ENCODE data around the gene NPTN.
"Not testable (repeated sequence)": the region's sequence is repeated elsewhere in the genome, so short reads cannot be mapped to it uniquely, and the experiment has no call there.

The NPTN gene

GRCh38 chr15:73633111-73633990 is at the start of gene NPTN:
Gene NPTN (minus strand): TSS chr15:73633389. CDS start chr15:73633215, 174 bp downstream.
- peak; percentile 65 to 99 (median 97) for DNase-seq

- DNase-seq: no peak
Observed at GRCh38 chr15:73682600-73683090, 49.5 kb upstream of the NPTN start.

- no peak for DNase-seq
Observed at GRCh38 chr15:73681856-73682599, 48.8 kb upstream of the NPTN start.

- DNase-seq: no peak
Observed at GRCh38 chr15:73681063-73681462, 47.9 kb upstream of the NPTN start.

- no peak for DNase-seq
Observed at GRCh38 chr15:73680549-73680948, 47.4 kb upstream of the NPTN start.

GRCh38 chr15:73679964-73680363 is 46.8 kb upstream of the NPTN start:
- no peak for DNase-seq

GRCh38 chr15:73679180-73679579 is 46.0 kb upstream of the NPTN start:
- no peak for DNase-seq

- no peak for DNase-seq
Observed at GRCh38 chr15:73678498-73678897, 45.3 kb upstream of the NPTN start.

GRCh38 chr15:73677733-73678132 is 44.5 kb upstream of the NPTN start:
- DNase-seq: no peak

GRCh38 chr15:73677146-73677607 is 44.0 kb upstream of the NPTN start:
- peak in 4 of 56 donors; percentile 11 to 58 (median 26) for DNase-seq

- no peak for DNase-seq
Observed at GRCh38 chr15:73674587-73674986, 41.4 kb upstream of the NPTN start.

- no peak for DNase-seq
Observed at GRCh38 chr15:73660455-73660854, 27.3 kb upstream of the NPTN start.

- DNase-seq: no peak
Observed at GRCh38 chr15:73658645-73659044, 25.5 kb upstream of the NPTN start.

- DNase-seq: no peak
Observed at GRCh38 chr15:73655724-73656123, 22.5 kb upstream of the NPTN start.

GRCh38 chr15:73654659-73655058 is 21.5 kb upstream of the NPTN start:
- no peak for DNase-seq

- no peak for DNase-seq
Observed at GRCh38 chr15:73650416-73651126, 17.4 kb upstream of the NPTN start.

GRCh38 chr15:73648014-73648295 is 14.8 kb upstream of the NPTN start:
- DNase-seq: no peak

GRCh38 chr15:73647259-73648013 is 14.2 kb upstream of the NPTN start:
- DNase-seq: no peak

- DNase-seq: not testable (repeated sequence)
Observed at GRCh38 chr15:73639464-73639863, 6.3 kb upstream of the NPTN start.

- DNase-seq: no peak
Observed at GRCh38 chr15:73637527-73637926, 4.3 kb upstream of the NPTN start.

- DNase-seq: no peak
Observed at GRCh38 chr15:73633991-73634495, 854 bp upstream of the NPTN start.

Data from amygdala (tissue), 56 donors.